Kidney (tissue), 14 donors: ENCODE measurements around the gene DOK7. TPM values are rescaled to one million over a fixed set of nuclear protein-coding genes. Genes with fewer than 3 reads are reported as not detected.

Source experiments
- DNase-seq, 5 donors: peaks; one replicate each; pipeline ENCODE4 v3.0.0-alpha.2; 2013 to 2020
- FAIRE-seq: peaks from 2 replicates; lab custom pipeline; 2012; peaks lifted over from hg19 to GRCh38; lab: Jason Lieb, UNC
- H3K27ac ChIP-seq, 2 donors: one replicate each; pipeline ENCODE4 v1.7.0; 2013; ENCODE audit warnings: low read depth in 2 of 2, low read length in 2 of 2, inconsistent platforms in 1 of 2
- H3K27me3 ChIP-seq: one replicate; pipeline ENCODE4 v1.7.1; 2013; ENCODE audit warnings: low read length, inconsistent platforms; ENCODE audit not compliant: control insufficient read depth, insufficient read depth
- H3K36me3 ChIP-seq, 3 donors: one replicate each; pipeline versions ENCODE4 v1.7.0 to v1.7.1; 2013; ENCODE audit warnings: low read length in 3 of 3, control low read depth in 1 of 3, inconsistent platforms in 1 of 3; ENCODE audit not compliant: insufficient read depth in 3 of 3, control insufficient read depth in 2 of 3
- H3K4me1 ChIP-seq, 3 donors: one replicate each; pipeline versions ENCODE4 v1.7.0 to v1.7.1; 2013; ENCODE audit warnings: low read length in 3 of 3, inconsistent platforms in 1 of 3, low read depth in 1 of 3; ENCODE audit not compliant: control insufficient read depth in 2 of 3, insufficient read depth in 2 of 3
- H3K4me3 ChIP-seq, 3 donors: one replicate each; pipeline versions ENCODE4 v1.7.0 to v1.8.1; 2013; ENCODE audit warnings: low read length in 3 of 3, control low read depth in 1 of 3, inconsistent platforms in 1 of 3
- H3K9ac ChIP-seq, 3 donors: one replicate each; pipeline versions ENCODE4 v1.7.0 to v1.7.1; 2013; ENCODE audit warnings: low read length in 3 of 3, control low read depth in 1 of 3, inconsistent platforms in 1 of 3
- H3K9me3 ChIP-seq, 3 donors: one replicate each; pipeline versions ENCODE4 v1.7.0 to v1.7.1; 2013; ENCODE audit warnings: low read length in 3 of 3, control low read depth in 1 of 3, inconsistent platforms in 1 of 3; ENCODE audit not compliant: control insufficient read depth in 2 of 3, insufficient read depth in 1 of 3
- intact Hi-C: fragments of 100-400 bp; cut with DNase I; formaldehyde crosslinking; loops from one replicate; pipeline ENCODE4 v1.11.1; 2022
- polyA plus RNA-seq: library from polyadenylated mRNA; stranded (reverse); fragments of 350-450 nt; fragmentation: Illumina TruSeq; extraction: RNeasy Lipid Tissue Mini Kit (QIAGEN cat#74804); gene quantifications from one replicate; pipeline ENCODE4 v1.2.3, GENCODE V29; 2014; ENCODE audit warnings: low read depth, low replicate concordance; ENCODE audit not compliant: insufficient read depth
- total RNA-seq: library from RNA; stranded (reverse); fragmentation: NEBNext Ultra II Directional; extraction: Animal tissue kit (Norgen Biotek cat#: 25700); gene quantifications from one replicate; pipeline ENCODE4 v1.2.1, GENCODE V29; 2021
- TF ChIP-seq, protein P1 (sequence below): IDR thresholded peaks from 3 replicates; pipeline ENCODE4 v1.5.1; 2012; ENCODE audit warnings: mild to moderate bottlenecking, moderate library complexity, borderline replicate concordance; ENCODE audit not compliant: insufficient read depth; ENCODE audit errors: extremely low read depth
- donor health status: control.
- donor health status: control.
- donor health status: control.
- donor health status: control.
- donor health status: control.
- donor health status: DM: yes; HTN: yes; CAD: no.
- donor health status: Normal renal cell carcinoma (clear cell type).

DOK7 gene
- total and polyA plus RNA-seq, 2 donors from 2014 or later: 1.2 to 7.0 TPM

DNA sequence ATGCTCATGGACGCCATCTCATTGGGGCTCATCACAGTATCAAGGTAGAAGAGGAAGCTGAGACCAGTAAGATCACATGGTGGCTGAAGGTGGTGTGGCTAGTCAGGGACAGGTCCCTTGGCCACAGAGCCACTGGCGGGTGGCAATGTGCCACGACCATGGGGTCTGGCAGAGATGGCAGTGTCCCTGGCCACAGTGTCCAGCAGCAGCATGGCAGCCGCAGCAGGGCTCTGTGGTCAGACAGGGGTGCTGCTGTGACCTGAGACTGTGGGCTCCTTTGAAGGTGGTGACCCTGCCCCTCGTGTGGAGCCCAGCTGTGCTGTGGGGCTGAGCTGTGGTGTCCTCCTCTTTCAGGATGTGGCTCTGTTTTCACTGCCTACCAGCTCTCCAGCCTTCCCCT, 2.2 kb upstream of the DOK7 start:
- DNase-seq: peak in 1 of 5 donors; percentile 72
- TF ChIP-seq, protein P1, sequence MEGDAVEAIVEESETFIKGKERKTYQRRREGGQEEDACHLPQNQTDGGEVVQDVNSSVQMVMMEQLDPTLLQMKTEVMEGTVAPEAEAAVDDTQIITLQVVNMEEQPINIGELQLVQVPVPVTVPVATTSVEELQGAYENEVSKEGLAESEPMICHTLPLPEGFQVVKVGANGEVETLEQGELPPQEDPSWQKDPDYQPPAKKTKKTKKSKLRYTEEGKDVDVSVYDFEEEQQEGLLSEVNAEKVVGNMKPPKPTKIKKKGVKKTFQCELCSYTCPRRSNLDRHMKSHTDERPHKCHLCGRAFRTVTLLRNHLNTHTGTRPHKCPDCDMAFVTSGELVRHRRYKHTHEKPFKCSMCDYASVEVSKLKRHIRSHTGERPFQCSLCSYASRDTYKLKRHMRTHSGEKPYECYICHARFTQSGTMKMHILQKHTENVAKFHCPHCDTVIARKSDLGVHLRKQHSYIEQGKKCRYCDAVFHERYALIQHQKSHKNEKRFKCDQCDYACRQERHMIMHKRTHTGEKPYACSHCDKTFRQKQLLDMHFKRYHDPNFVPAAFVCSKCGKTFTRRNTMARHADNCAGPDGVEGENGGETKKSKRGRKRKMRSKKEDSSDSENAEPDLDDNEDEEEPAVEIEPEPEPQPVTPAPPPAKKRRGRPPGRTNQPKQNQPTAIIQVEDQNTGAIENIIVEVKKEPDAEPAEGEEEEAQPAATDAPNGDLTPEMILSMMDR: no peak
- no peaks in the 10 kb centered on the region for H3K27me3 ChIP-seq
- no peaks in the 10 kb centered on the region for H3K9me3 ChIP-seq
- H3K9ac ChIP-seq: no peak overlapping the region
- H3K27ac ChIP-seq: no peak overlapping the region
- H3K4me1 ChIP-seq: peaks cover 0 to 4% (median 0%) of the 10 kb centered on the region in 3 donors
- no peak for FAIRE-seq
- H3K4me3 ChIP-seq: no peak overlapping the region
- intact Hi-C loops: no loop called here
- no peaks in the 10 kb centered on the region for H3K36me3 ChIP-seq

DNA sequence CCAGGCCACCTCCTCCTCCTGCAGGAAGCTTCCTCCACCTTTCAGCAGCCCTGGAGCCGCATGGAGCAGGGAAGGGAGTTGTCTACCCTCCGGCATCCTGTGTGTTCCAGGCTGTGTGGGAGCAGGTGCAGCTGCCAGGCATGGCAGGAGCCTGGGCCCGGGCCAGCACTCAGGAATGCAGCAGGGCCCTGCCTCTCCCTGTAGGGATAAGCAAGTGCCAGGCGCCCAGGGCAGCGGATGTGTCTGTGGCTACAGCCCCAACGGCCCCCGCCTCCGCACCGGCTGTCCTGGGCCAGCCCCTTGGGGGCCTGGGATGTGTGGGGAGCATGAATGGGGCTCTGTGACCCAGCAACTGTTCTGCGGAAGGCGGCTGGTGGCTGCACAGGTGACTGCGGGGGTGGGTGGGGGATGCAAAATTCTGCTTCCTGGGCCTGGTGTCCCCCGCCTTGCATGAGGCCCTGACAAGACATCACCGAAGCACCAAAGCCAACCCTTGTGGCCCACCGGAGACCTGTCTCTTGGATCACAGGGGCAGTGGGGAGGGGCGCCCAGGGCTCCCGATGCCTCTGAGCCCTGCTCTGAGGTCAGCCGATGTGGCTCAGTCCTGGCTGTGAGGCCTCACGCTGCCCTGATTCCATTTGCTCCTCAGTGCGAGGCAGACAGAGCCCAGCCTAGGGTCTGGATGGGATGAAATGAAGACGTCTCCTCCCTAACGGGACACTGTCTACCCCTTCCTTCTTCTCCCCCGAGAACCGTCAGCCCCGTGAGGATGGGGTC, 1.4 kb upstream of the DOK7 start:
- Histone ChIP-seq H3K36me3 (no peaks in the 10 kb centered on the region), H3K9me3 (no peaks in the 10 kb centered on the region), H3K4me3 (no peak overlapping the region), H3K27ac (peak overlapping the region; percentile 22 to 37), H3K9ac (no peak overlapping the region), H3K27me3 (no peaks in the 10 kb centered on the region), H3K4me1 (peaks cover 0 to 4% (median 0%) of the 10 kb centered on the region in 3 donors)
- intact Hi-C loops: no loop called here
- TF ChIP-seq, protein P1: no peak
- FAIRE-seq (no peak), DNase-seq (peak in 4 of 5 donors; percentile 78 to 95 (median 84))

DNA sequence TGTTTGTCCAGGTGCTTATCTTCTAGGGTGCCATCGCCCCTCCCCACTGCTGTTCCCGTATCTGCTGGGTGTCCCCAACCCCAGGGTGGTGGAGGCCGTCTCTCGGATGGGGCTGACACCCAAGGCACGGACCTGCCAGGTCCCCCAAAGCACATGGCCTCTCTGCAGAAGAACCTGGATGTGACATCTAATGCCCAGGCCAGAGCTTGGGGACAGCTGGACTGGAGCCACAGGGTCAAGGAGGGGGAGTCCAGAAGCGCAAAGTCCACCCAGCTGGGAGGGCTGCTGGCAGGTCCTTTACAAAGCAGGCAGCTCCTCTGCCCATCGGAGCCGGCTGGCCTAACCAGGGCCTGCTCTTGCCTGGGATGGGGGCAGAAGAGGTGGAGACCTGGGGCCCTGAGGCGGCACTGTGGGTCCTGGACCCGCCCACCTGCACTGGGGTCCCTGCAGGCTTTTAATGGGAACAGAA, 751 bp upstream of the DOK7 start:
- FAIRE-seq (no peak), DNase-seq (peak in 1 of 5 donors; percentile 56)
- no peak overlapping the region for H3K4me3 ChIP-seq
- no peak overlapping the region for H3K9ac ChIP-seq
- TF ChIP-seq, protein P1: no peak
- H3K4me1 ChIP-seq: peaks cover 0 to 4% (median 0%) of the 10 kb centered on the region in 3 donors
- intact Hi-C loops: no loop called here
- peak overlapping the region in 1 of 2 donors; percentile 22 for H3K27ac ChIP-seq
- H3K27me3 ChIP-seq: no peaks in the 10 kb centered on the region
- no peaks in the 10 kb centered on the region for H3K36me3 ChIP-seq
- no peaks in the 10 kb centered on the region for H3K9me3 ChIP-seq
